ENCODE results near the gene RTL10.
A peak's percentile ranks its signal among the peaks of the same experiment; 100 is the strongest.

The RTL10 gene

GRCh38 chr22:19893363-19893762 is 38.7 kb upstream of the RTL10 start:
- no peak overlapping the region for H3K4me3 Mint-ChIP-seq
- no peaks in the 10 kb centered on the region for H3K27me3 Mint-ChIP-seq
- no peak overlapping the region for H3K27ac Mint-ChIP-seq
- ATAC-seq = no peak
- peaks cover 4% of the 10 kb centered on the region for H3K36me3 Mint-ChIP-seq (ENCODE audit: low read depth)
- no peak for DNase-seq
- no peaks in the 10 kb centered on the region for H3K9me3 Mint-ChIP-seq
- H3K4me1 Mint-ChIP-seq = peaks cover 66% of the 10 kb centered on the region

- DNase-seq = no peak
- H3K4me3 Mint-ChIP-seq = peak overlapping the region; percentile 7
- peaks cover 4% of the 10 kb centered on the region for H3K36me3 Mint-ChIP-seq (ENCODE audit: low read depth)
- H3K27ac Mint-ChIP-seq = peak overlapping the region; percentile 91
- no peaks in the 10 kb centered on the region for H3K27me3 Mint-ChIP-seq
- no peaks in the 10 kb centered on the region for H3K9me3 Mint-ChIP-seq
- no peak for ATAC-seq
- peaks cover 67% of the 10 kb centered on the region for H3K4me1 Mint-ChIP-seq
Observed at GRCh38 chr22:19892925-19893324, 38.3 kb upstream of the RTL10 start.

- Mint-ChIP-seq H3K9me3 (no peaks in the 10 kb centered on the region), H3K36me3 (ENCODE audit: low read depth) (peaks cover 4% of the 10 kb centered on the region), H3K27ac (peak overlapping the region; percentile 91), H3K27me3 (no peaks in the 10 kb centered on the region), H3K4me1 (peaks cover 72% of the 10 kb centered on the region), H3K4me3 (peak overlapping the region; percentile 73)
- peak; percentile 65 for ATAC-seq
- DNase-seq = peak; percentile 65
Observed at GRCh38 chr22:19892257-19892879, 37.7 kb upstream of the RTL10 start.

- H3K4me3 Mint-ChIP-seq = peak overlapping the region; percentile 73
- H3K9me3 Mint-ChIP-seq = no peaks in the 10 kb centered on the region
- H3K36me3 Mint-ChIP-seq (ENCODE audit: low read depth) = peaks cover 4% of the 10 kb centered on the region
- peak overlapping the region; percentile 91 for H3K27ac Mint-ChIP-seq
- ATAC-seq (peak; percentile 84), DNase-seq (peak; percentile 80)
- peaks cover 72% of the 10 kb centered on the region for H3K4me1 Mint-ChIP-seq
- no peaks in the 10 kb centered on the region for H3K27me3 Mint-ChIP-seq
Observed at GRCh38 chr22:19891317-19892256, 36.9 kb upstream of the RTL10 start.

GRCh38 chr22:19890502-19891316 is 36.0 kb upstream of the RTL10 start:
- no peaks in the 10 kb centered on the region for H3K9me3 Mint-ChIP-seq
- no peaks in the 10 kb centered on the region for H3K27me3 Mint-ChIP-seq
- H3K4me1 Mint-ChIP-seq = peaks cover 72% of the 10 kb centered on the region
- DNase-seq (no peak), ATAC-seq (no peak)
- H3K36me3 Mint-ChIP-seq (ENCODE audit: low read depth) = peaks cover 4% of the 10 kb centered on the region
- peak overlapping the region; percentile 24 for H3K4me3 Mint-ChIP-seq
- peak overlapping the region; percentile 91 for H3K27ac Mint-ChIP-seq

- H3K36me3 Mint-ChIP-seq (ENCODE audit: low read depth) = peaks cover 4% of the 10 kb centered on the region
- ATAC-seq (peak; percentile 17), DNase-seq (peak; percentile 45)
- H3K27me3 Mint-ChIP-seq = no peaks in the 10 kb centered on the region
- no peak overlapping the region for H3K4me3 Mint-ChIP-seq
- H3K9me3 Mint-ChIP-seq = no peaks in the 10 kb centered on the region
- peak overlapping the region; percentile 77 for H3K27ac Mint-ChIP-seq
- peaks cover 71% of the 10 kb centered on the region for H3K4me1 Mint-ChIP-seq
Observed at GRCh38 chr22:19889951-19890350, 35.3 kb upstream of the RTL10 start.

GRCh38 chr22:19888131-19888746 is 33.6 kb upstream of the RTL10 start:
- no peaks in the 10 kb centered on the region for H3K9me3 Mint-ChIP-seq
- ATAC-seq = no peak
- no peak for DNase-seq
- H3K4me1 Mint-ChIP-seq = peaks cover 60% of the 10 kb centered on the region
- no peaks in the 10 kb centered on the region for H3K36me3 Mint-ChIP-seq (ENCODE audit: low read depth)
- H3K27ac Mint-ChIP-seq = no peak overlapping the region
- no peaks in the 10 kb centered on the region for H3K27me3 Mint-ChIP-seq
- H3K4me3 Mint-ChIP-seq = no peak overlapping the region

- H3K27me3 Mint-ChIP-seq = no peaks in the 10 kb centered on the region
- H3K4me1 Mint-ChIP-seq = peaks cover 52% of the 10 kb centered on the region
- DNase-seq (no peak), ATAC-seq (no peak)
- peak overlapping the region; percentile 70 for H3K27ac Mint-ChIP-seq
- H3K36me3 Mint-ChIP-seq (ENCODE audit: low read depth) = no peaks in the 10 kb centered on the region
- no peak overlapping the region for H3K4me3 Mint-ChIP-seq
- H3K9me3 Mint-ChIP-seq = no peaks in the 10 kb centered on the region
Observed at GRCh38 chr22:19887256-19887985, 32.7 kb upstream of the RTL10 start.

GRCh38 chr22:19886605-19887255 is 32.1 kb upstream of the RTL10 start:
- no peak for DNase-seq

GRCh38 chr22:19885841-19886592 is 31.3 kb upstream of the RTL10 start:
- no peak for DNase-seq
- Mint-ChIP-seq H3K4me1 (peaks cover 38% of the 10 kb centered on the region), H3K9me3 (no peaks in the 10 kb centered on the region), H3K27me3 (no peaks in the 10 kb centered on the region), H3K36me3 (ENCODE audit: low read depth) (no peaks in the 10 kb centered on the region), H3K4me3 (no peak overlapping the region), H3K27ac (peak overlapping the region; percentile 19)
- no peak for ATAC-seq

More at GRCh38 chr22:19886605-19887255, 32.1 kb upstream of the RTL10 start:
- Mint-ChIP-seq H3K9me3 (no peaks in the 10 kb centered on the region), H3K27me3 (no peaks in the 10 kb centered on the region), H3K36me3 (ENCODE audit: low read depth) (no peaks in the 10 kb centered on the region), H3K4me3 (no peak overlapping the region), H3K27ac (peak overlapping the region; percentile 70), H3K4me1 (peaks cover 45% of the 10 kb centered on the region)
- no peak for ATAC-seq

GRCh38 chr22:19884954-19885751 is 30.5 kb upstream of the RTL10 start:
- no peak overlapping the region for H3K4me3 Mint-ChIP-seq
- peaks cover 30% of the 10 kb centered on the region for H3K4me1 Mint-ChIP-seq
- no peaks in the 10 kb centered on the region for H3K36me3 Mint-ChIP-seq (ENCODE audit: low read depth)
- no peak for ATAC-seq
- no peaks in the 10 kb centered on the region for H3K27me3 Mint-ChIP-seq
- H3K27ac Mint-ChIP-seq = peak overlapping the region; percentile 19
- no peak for DNase-seq
- H3K9me3 Mint-ChIP-seq = no peaks in the 10 kb centered on the region

Data from activated naive CD8-positive, alpha-beta T cell treated with anti-CD3 and anti-CD28 coated beads, Interleukin-2, amount 50 U/mL, for 24 hours (primary cell).